ENCODE results near the gene JKAMP.

DNA sequence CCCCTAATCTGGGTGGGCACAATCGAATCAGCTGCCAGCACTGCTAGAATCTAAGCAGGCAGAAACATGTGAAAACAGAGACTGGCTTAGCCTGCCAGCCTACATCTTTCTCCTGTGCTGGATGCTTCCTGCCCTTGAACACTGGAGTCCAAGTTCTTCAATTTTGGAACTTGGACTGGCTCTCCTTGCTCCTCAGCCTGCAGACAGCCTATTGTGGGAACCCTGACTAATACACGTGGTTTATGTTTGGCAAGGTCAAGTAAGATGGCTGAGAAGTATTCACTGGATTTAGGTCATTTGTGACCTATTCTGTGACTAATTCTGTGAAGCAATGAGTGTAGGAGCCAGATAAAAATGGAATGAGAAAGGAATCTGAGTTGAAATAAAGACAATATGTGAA lies 30.2 kb upstream of the JKAMP start:
- TF ChIP-seq POLR2A (IDR thresholded peaks at IDR 0.05) (no peak), EP300 (IDR thresholded peaks at IDR 0.05) (no peak), POLR2AphosphoS5 (IDR thresholded peaks at IDR 0.05) (no peak)
- TF ChIP-seq, protein P1, sequence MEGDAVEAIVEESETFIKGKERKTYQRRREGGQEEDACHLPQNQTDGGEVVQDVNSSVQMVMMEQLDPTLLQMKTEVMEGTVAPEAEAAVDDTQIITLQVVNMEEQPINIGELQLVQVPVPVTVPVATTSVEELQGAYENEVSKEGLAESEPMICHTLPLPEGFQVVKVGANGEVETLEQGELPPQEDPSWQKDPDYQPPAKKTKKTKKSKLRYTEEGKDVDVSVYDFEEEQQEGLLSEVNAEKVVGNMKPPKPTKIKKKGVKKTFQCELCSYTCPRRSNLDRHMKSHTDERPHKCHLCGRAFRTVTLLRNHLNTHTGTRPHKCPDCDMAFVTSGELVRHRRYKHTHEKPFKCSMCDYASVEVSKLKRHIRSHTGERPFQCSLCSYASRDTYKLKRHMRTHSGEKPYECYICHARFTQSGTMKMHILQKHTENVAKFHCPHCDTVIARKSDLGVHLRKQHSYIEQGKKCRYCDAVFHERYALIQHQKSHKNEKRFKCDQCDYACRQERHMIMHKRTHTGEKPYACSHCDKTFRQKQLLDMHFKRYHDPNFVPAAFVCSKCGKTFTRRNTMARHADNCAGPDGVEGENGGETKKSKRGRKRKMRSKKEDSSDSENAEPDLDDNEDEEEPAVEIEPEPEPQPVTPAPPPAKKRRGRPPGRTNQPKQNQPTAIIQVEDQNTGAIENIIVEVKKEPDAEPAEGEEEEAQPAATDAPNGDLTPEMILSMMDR (IDR thresholded peaks at IDR 0.05): no peak
